GM19463 (cell line): Measurements from ENCODE around the gene CEP89.
"Not testable (repeated sequence)": the region's sequence is repeated elsewhere in the genome, so short reads cannot be mapped to it uniquely, and the experiment has no call there.

Experiments
- ATAC-seq: cut with Tn5 transposase; IDR thresholded peaks from one replicate; pipeline ENCODE4 v1.9.1; 2021; ENCODE audit warnings: mild to moderate bottlenecking, moderate library complexity; ENCODE audit not compliant: unreplicated experiment

Gene CEP89

DNA sequence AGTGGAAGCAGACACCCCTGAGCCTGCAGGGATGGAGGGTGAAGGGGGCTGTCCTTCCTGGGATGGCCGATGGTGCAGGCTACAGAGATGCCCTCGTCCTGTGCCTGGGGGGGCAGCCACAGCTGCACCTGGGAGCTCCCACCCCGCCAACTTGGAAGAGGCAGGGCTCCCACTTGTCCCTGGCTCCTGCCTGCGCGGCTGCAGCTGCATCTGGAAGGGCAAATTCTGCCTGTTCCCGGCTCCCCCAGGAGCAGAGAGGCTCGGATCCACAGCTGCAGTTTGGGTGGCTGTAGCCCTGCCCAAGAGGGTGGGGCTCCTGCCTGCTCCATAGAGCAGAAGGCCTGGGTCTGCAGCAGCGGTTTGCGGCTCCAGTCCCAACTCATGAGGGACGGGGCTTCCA lies 2.2 kb downstream of the CEP89 start:
- ATAC-seq: no peak

DNA sequence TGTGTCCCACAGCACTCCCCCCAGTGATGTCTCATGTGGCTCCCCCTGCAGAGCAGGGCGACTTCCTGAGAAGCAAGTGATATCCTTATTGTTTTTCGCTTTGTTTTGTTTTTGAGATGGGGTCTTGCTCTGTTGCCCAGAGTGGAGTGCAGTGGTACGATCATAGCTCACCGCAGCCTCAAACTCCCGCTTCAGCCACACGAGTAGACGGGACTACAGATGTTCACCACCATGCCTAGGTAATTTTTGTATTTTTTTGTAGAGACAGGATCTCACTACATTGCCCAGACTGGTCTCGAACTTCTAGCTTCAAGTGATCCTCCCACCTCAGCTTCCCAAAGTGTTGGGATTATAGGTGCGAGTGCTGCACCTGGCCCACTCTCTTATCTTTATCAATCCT lies 5.0 kb downstream of the CEP89 start:
- no peak for ATAC-seq

DNA sequence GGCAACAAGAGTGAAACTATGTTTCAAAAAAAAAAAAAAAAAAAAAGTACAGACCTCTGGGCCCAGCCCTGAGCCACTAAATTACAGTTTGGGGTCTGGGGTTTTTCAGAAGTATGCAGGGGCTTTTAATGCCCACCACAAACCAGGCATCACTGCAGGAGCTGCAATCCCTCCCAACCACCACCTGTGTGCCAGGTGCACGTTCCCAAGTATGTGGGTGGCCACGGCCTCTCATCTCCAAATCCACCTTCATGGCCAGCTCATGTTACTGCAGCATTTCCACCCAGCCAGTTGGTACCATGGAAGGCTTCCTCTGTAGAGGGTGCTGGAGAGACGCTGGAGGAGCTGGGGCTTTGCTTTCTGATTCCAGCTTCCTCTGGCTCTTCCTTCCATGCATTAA lies 26.5 kb downstream of the CEP89 start:
- no peak for ATAC-seq

DNA sequence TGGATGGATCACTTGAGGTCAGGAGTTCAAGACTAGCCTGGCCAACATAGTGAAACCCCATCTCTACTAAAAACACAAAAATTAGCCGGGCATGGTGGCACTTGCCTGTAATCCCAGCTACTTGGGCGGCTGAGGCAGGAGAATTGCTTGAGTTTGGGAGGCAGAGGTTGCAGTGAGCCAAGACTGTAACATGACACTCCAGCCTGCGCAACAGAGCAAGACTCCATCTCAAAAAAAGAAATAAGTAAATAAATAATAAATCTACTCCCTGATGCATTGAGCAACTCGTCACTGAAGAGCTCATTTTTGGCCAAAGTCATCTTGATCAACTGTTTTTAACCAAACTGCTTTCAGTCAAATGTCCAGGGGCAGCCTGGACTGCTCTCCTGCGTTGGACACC lies 30.5 kb downstream of the CEP89 start:
- not testable (repeated sequence) for ATAC-seq

GRCh38 chr19:32936065-32936464 lies 35.7 kb downstream of the CEP89 start:
- ATAC-seq: no peak

GRCh38 chr19:32935629-32936028 lies 36.1 kb downstream of the CEP89 start:
- no peak for ATAC-seq

GRCh38 chr19:32933571-32933970 lies 38.2 kb downstream of the CEP89 start:
- ATAC-seq: no peak

GRCh38 chr19:32930567-32930966 lies 41.2 kb downstream of the CEP89 start:
- ATAC-seq: no peak

DNA sequence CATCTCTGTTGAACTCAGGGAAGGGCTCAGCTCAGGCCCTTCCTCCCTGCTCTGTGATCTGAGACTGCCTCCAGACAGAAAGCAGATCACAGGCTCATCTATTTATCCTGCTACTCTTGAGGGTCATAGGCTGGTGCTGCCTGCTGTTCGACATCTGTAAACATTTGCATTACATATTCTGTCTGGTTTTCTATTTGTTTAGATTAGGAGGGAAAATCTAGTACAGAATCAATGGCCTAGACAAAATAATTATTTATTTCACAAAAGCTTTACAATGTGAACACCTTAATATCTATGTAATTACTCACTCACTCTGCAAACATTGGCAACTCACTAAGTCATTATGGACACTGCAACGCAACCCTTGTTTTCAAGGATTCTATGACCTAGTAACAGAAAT lies 43.0 kb downstream of the CEP89 start:
- ATAC-seq: no peak

DNA sequence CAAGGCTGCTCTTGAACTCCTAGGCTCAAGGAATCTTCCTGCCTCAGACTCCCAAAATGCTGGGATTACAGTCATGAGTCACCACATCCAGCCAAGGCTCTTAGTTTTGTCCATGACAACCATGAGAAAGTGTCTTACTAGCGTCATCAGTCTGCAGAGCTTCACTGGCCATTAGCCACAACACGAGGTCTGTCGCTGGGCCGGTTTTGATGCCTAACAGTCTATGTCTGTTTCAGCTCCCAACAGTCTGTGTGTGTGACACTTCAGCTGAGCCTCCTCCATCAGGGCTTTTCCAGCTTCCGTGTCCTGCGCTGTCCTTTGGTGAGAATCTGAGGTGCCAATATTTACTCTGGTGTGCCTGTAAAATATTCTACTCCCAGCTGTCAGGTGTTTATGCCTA lies 47.6 kb downstream of the CEP89 start:
- ATAC-seq: no peak

GRCh38 chr19:32921624-32922023 lies 50.1 kb downstream of the CEP89 start:
- ATAC-seq: no peak

- ATAC-seq: no peak
Measured at GRCh38 chr19:32919365-32919764, 52.4 kb downstream of the CEP89 start.

DNA sequence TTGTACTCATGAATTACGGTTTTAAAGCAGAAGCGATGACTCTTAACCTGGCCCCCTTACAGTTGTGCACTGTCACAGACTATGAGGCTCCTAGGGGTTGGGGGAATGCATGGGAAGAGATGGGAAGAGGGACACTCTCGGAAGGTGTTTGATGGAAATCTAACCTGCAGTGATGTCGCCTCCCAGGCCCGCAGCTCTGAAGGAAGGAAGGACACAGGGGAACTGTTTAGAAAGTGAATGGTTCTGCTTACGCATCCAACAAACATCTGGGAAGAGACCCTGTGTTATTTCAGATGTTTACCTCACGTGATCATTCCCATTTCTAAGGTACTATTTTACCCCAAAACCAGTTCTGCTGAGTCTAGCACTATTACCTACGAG lies 54.2 kb downstream of the CEP89 start:
- no peak for ATAC-seq

- ATAC-seq: no peak
Measured at GRCh38 chr19:32916969-32917615, 54.7 kb downstream of the CEP89 start.

DNA sequence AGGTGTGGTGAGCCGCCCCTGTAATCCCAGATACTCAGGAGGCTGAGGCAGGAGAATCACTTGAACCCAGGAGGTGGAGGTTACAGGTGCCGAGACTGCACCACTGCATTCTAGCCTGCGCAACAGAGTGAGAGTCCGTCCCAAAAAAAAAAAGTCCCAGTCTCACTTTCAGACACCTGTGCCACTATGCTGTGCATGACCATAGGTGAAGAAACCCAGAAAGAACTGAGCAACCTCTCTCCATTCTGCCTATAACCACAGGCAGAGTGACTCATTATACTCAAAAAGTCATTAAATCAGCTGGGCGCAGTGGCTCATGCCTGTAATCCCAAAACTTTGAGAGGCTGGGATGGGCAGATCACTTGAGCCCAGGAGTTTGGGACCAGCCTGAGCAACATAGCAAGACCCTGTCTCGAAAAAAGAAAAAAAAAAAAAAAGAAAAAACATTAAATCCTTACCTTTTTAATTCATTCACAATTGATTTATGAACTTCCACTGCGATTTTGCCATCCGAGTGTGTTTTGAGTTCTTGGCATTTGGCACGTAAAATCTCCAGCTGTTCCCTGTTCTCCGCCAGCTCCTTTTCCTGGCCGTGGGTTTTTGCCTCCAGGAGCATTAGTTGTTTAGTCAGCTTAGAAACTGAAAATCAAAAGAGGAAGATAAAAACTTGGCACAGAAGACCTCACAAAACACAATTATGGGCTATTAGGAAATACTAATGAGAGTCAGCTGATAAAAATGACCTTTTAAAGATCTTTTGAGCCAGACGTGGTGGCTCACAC lies 56.7 kb downstream of the CEP89 start:
- ATAC-seq: no peak

GRCh38 chr19:32911467-32911866 lies 60.3 kb downstream of the CEP89 start:
- no peak for ATAC-seq

DNA sequence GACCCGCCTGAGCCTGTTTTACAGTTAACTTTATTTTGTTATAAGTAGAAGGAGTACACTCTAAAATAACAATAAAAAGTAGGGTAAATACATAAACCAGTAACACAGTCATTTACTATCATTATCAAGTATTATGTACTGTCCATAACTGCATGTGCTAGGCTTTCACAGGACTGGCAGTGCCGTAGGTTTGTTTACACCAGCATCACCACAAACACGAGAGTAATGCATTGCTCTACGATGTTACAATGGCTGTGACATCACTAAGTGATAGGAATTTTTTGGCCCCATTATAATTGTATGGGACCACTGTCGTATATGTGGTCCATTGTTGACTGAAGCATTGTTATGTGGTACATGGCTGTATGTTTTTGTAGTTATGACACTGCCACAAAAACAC lies 60.9 kb downstream of the CEP89 start:
- ATAC-seq: no peak

DNA sequence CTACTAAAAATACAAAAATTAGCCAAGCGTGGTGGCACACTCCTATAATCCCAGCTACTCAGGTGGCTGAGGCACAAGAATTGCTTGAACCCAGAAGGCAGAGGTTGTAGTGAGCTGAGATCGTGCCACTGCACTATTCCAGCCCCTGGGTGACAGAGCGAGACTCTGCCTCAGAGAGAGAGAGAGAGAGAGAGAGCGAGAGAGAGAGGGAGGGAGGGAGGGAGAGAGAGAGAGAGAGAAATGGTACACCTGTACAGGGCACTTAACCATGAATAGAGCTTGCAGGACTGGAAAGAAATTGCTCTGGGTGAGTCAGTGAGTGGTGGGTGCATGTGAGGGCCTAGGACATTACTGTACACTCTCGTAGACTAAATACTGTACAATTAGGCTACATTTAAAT lies 61.7 kb downstream of the CEP89 start:
- no peak for ATAC-seq

DNA sequence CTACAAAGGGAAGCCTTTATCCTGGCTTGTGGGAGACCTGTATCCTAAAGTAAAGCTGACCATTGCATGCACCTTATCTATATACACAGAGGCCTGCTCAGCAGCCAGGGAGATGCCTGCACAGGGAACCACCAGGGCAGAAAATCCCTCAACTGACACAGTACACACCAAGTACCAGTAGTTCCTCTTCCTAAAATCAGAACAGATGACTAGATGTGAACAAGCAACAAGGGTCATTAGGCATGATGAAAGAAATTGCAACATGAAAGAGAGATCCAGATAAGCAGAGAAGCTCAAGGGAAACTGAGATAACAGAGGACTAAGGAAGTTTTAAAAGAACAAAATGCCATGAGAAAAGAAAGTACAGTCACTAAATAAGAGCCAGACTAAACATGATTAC lies 62.5 kb downstream of the CEP89 start:
- ATAC-seq: no peak

DNA sequence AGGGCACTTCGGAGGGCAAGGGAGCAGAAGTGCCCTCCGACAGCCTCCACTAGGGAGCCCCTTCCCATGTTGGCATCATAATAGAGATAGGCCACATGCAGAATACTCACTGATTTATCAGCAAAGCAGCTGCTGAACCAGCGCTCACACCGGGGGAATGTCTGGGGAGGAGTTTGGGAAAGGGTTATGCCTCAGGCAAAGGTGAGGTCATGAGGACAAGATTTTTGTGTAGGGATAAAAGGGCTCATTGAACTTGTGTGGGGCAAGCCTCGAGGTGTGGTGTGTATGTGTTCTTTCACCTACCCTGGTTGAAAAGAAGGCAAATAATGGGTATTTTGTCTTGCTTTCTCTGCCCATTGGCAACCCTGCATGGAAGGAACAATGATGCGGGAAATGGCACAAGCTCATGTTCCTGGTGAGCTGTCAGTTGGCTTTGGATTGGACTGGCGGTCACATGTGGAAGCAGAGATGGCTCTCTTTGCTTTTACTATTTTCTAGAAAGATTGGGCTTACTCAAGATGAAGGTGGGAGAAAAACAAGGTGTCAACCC lies 63.0 kb downstream of the CEP89 start:
- ATAC-seq: no peak

GRCh38 chr19:32902448-32902847 lies 69.3 kb downstream of the CEP89 start:
- ATAC-seq: no peak

GRCh38 chr19:32901504-32902161 lies 70.1 kb downstream of the CEP89 start:
- no peak for ATAC-seq
